Natural killer cell (primary cell): ENCODE data around the gene UBR7. TPM values are rescaled to one million over a fixed set of nuclear protein-coding genes. Genes with fewer than 3 reads are reported as not detected.
"Not testable (repeated sequence)": the region's sequence is repeated elsewhere in the genome, so short reads cannot be mapped to it uniquely, and the experiment has no call there.

ENCODE experiments used
- ATAC-seq, 3 donors: fragments of 150-1000 bp in 2 of 3; fragments of 200-7000 bp in 1 of 3; cut with Tn5 transposase; 1 replicate in 1 of 3; 2 replicates in 2 of 3; pipeline ENCODE4 v1.10.0; 2021; ENCODE audit warnings: mild to moderate bottlenecking in 2 of 3, moderate library complexity in 2 of 3
- DNase-seq, 2 donors: peaks; one replicate each; pipeline versions ENCODE4 v3.0.0 to v3.0.0-alpha.2; 2013 to 2021; ENCODE audit warnings: mixed read lengths in 1 of 2
- H3K27ac ChIP-seq: one replicate; pipeline ENCODE4 v1.5.1; 2013; ENCODE audit warnings: mild to moderate bottlenecking, low read length
- H3K27me3 ChIP-seq: one replicate; pipeline ENCODE4 v1.6.1; 2013; ENCODE audit warnings: low read length; ENCODE audit not compliant: control insufficient read depth, insufficient read depth
- H3K36me3 ChIP-seq: one replicate; pipeline ENCODE4 v1.6.1; 2013; ENCODE audit warnings: low read length; ENCODE audit not compliant: control insufficient read depth, insufficient read depth
- H3K4me1 ChIP-seq: one replicate; pipeline ENCODE4 v1.6.1; 2013; ENCODE audit warnings: low read length; ENCODE audit not compliant: control insufficient read depth, insufficient read depth
- H3K4me3 ChIP-seq: one replicate; pipeline ENCODE4 v1.5.1; 2013; ENCODE audit warnings: low read length
- H3K9me3 ChIP-seq: one replicate; pipeline ENCODE4 v1.6.1; 2013; ENCODE audit warnings: low read length; ENCODE audit not compliant: control insufficient read depth, insufficient read depth
- H3K27ac Mint-ChIP-seq, 2 donors: one replicate each; pipeline ENCODE4 v1.8.0; 2022; ENCODE audit warnings: mild to moderate bottlenecking in 2 of 2, mixed read lengths in 2 of 2, moderate library complexity in 1 of 2
- H3K27me3 Mint-ChIP-seq, 2 donors: one replicate each; pipeline ENCODE4 v1.8.0; 2022; ENCODE audit warnings: low read depth in 2 of 2, mixed read lengths in 2 of 2
- H3K36me3 Mint-ChIP-seq: one replicate; pipeline ENCODE4 v1.8.0; 2022; ENCODE audit warnings: mixed read lengths
- H3K4me1 Mint-ChIP-seq, 2 donors: one replicate each; pipeline ENCODE4 v1.8.0; 2022; ENCODE audit warnings: mixed read lengths in 2 of 2
- H3K4me3 Mint-ChIP-seq: one replicate; pipeline ENCODE4 v1.8.0; 2022; ENCODE audit warnings: mild to moderate bottlenecking, moderate library complexity, mixed read lengths
- H3K9me3 Mint-ChIP-seq, 2 donors: one replicate each; pipeline ENCODE4 v1.8.0; 2022; ENCODE audit warnings: mixed read lengths in 2 of 2
- WGBS: methylation state at CpG from one replicate; pipeline ENCODE4 v1.1.7; 2013; ENCODE audit warnings: missing lambda C conversion rate; ENCODE audit not compliant: insufficient coverage; 5-methylcytosine and 5-hydroxymethylcytosine counted together
- intact Hi-C: fragments of 100-400 bp; cut with micrococcal nuclease; formaldehyde crosslinking; loops from one replicate; pipeline ENCODE4 v1.14.2; 2022
- total RNA-seq, 4 donors: library from RNA; stranded (reverse); fragments of 120-200 nt in 1 of 4; gene quantifications; one replicate each; pipeline versions ENCODE4 v1.2.3 to v1.2.4, GENCODE V29; 2013 to 2022
- TF ChIP-seq, protein P1 (sequence below): fragments of 200-600 bp; IDR thresholded peaks from one replicate; pipeline ENCODE4 v1.8.0; 2022; ENCODE audit warnings: antibody characterized with exemption

Gene UBR7, protein sequence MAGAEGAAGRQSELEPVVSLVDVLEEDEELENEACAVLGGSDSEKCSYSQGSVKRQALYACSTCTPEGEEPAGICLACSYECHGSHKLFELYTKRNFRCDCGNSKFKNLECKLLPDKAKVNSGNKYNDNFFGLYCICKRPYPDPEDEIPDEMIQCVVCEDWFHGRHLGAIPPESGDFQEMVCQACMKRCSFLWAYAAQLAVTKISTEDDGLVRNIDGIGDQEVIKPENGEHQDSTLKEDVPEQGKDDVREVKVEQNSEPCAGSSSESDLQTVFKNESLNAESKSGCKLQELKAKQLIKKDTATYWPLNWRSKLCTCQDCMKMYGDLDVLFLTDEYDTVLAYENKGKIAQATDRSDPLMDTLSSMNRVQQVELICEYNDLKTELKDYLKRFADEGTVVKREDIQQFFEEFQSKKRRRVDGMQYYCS
- total RNA-seq: 10 to 100 TPM; 17.0 to 23.4 (median 18.6) TPM
- total RNA-seq (2013): 23.5 TPM

DNA sequence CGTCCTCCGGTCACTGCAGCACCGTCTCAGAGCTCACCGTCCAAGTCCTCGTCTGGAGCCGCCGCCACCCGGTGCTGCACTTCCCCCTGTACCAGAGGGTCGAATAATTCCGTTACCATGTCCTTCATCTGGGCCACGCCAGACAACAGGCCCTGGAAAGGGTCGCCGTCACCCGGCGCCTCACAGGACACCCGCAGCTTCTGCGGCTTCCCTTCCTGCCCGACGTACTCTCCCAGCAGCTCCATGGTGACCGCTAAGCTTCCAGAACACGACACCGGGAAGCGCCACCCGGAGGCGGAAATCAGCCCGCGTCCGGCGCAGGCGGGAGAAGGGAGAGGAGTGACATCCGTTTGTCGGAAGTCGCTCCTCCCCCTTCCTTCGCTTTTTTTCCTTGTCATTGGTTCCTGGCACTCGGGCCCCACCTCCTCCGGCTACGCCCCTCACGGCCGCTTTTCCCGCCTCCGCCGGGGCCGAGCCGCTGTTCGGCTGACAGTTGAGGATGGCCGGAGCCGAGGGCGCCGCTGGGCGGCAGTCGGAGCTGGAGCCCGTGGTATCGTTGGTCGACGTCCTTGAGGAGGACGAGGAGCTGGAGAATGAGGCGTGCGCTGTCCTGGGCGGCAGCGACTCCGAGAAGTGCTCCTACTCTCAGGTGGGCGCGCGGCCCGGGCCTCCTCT, at the start of gene UBR7, which contains the start of gene GON7:
Gene UBR7, plus strand, starts transcription at position 464 of the 675 bp plus-strand sequence. Its CDS starts 36 bp downstream, at position 500.
Gene GON7, minus strand, starts transcription at position 273 of the 675 bp plus-strand sequence. Its CDS starts 28 bp downstream, at position 245.
- Mint-ChIP-seq H3K27me3 (no peaks in the 10 kb centered on the region), H3K27ac (peak within 1 kb of the TSS; percentile 92 to 93), H3K4me1 (peaks cover 27 to 43% of the 10 kb centered on the region in 2 donors), H3K4me3 (peak within 1 kb of the TSS; percentile 96), H3K9me3 (no peaks in the 10 kb centered on the region), H3K36me3 (no peaks in the 10 kb centered on the region)
- H3K27me3 ChIP-seq: no peaks in the 10 kb centered on the region
- intact Hi-C loops: loop anchor here (1.0 kb wide), 1 partner anchor 22 kb away; the partner anchor contains the start of gene LYSET
- H3K4me3 ChIP-seq: peak within 1 kb of the TSS; percentile 86
- peaks cover 7% of the 10 kb centered on the region for H3K36me3 ChIP-seq
- peaks cover 20% of the 10 kb centered on the region for H3K4me1 ChIP-seq
- TF ChIP-seq, protein P1, sequence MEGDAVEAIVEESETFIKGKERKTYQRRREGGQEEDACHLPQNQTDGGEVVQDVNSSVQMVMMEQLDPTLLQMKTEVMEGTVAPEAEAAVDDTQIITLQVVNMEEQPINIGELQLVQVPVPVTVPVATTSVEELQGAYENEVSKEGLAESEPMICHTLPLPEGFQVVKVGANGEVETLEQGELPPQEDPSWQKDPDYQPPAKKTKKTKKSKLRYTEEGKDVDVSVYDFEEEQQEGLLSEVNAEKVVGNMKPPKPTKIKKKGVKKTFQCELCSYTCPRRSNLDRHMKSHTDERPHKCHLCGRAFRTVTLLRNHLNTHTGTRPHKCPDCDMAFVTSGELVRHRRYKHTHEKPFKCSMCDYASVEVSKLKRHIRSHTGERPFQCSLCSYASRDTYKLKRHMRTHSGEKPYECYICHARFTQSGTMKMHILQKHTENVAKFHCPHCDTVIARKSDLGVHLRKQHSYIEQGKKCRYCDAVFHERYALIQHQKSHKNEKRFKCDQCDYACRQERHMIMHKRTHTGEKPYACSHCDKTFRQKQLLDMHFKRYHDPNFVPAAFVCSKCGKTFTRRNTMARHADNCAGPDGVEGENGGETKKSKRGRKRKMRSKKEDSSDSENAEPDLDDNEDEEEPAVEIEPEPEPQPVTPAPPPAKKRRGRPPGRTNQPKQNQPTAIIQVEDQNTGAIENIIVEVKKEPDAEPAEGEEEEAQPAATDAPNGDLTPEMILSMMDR: peak; percentile 11
- no peaks in the 10 kb centered on the region for H3K9me3 ChIP-seq
- WGBS: under 1% methylated on average over 65 of the region's 65 CpGs
- peak; percentile 95 to 98 (median 96) for ATAC-seq
- peak within 1 kb of the TSS; percentile 69 for H3K27ac ChIP-seq
- DNase-seq: peak; percentile 79 to 95

DNA sequence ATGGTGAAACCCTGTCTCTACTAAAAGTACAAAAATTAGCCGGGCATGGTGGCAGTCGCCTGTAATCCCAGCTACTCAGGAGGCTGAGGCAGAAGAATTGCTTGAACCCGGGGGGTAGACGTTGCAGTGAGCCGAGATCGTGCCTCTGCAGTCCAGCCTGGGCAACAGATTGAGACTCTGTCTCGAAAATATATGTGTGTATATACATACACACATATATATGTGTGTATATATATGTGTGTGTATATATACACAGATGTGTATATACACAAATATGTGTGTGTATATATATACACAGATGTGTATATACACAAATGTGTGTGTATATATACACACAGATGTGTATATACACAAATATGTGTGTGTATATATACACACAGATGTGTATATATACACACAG, 48.7 kb upstream of the UBR7 start:
- H3K36me3 ChIP-seq, ATAC-seq, DNase-seq, H3K9me3 Mint-ChIP-seq, intact Hi-C loops, H3K27me3 Mint-ChIP-seq, H3K27ac ChIP-seq, H3K27ac Mint-ChIP-seq, H3K4me1 ChIP-seq, H3K4me3 ChIP-seq, H3K4me3 Mint-ChIP-seq, H3K27me3 ChIP-seq, H3K36me3 Mint-ChIP-seq, H3K9me3 ChIP-seq, H3K4me1 Mint-ChIP-seq: not testable (repeated sequence)
- WGBS: 94% methylated on average over 6 of the region's 7 CpGs

DNA sequence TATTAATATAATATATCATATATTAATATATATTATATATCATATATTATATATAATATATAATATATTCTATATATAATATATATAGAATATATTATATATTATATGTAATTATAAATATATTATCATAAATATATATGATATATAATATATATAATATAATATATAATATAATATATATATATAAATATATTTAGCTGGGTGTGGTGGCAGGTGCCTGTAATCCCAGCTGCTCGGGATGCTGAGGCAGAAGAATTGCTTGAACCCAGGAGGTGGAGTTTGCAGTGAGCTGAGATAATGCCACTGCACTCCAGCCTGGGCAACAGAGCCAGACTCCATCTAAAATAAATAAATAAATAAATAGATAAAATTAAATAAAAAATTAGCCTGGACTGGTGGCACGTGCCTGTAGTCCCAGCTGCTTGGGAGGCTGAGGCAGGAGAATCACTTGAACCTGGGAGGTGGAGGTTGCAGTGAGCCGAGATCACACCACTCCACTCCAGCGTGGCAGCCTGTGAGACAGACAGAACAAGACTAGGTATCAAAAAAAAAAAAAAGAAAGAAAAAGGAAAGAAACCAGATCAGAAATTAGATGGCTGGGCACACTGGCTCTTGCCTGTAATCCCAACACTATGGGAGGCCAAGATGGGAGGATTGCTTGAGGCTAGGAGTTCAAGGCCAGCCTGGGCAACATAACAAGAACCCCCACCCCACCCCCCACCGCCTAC, 47.3 kb upstream of the UBR7 start:
- H3K36me3 Mint-ChIP-seq, H3K4me1 ChIP-seq, H3K27me3 Mint-ChIP-seq, intact Hi-C loops, H3K9me3 ChIP-seq, H3K9me3 Mint-ChIP-seq, H3K27me3 ChIP-seq, H3K36me3 ChIP-seq, H3K4me1 Mint-ChIP-seq, H3K27ac ChIP-seq, H3K4me3 Mint-ChIP-seq, DNase-seq, H3K27ac Mint-ChIP-seq, H3K4me3 ChIP-seq: not testable (repeated sequence)
- ATAC-seq: peak in 1 of 3 donors; percentile 21
- WGBS: 82% methylated on average over 3 of the region's 5 CpGs

DNA sequence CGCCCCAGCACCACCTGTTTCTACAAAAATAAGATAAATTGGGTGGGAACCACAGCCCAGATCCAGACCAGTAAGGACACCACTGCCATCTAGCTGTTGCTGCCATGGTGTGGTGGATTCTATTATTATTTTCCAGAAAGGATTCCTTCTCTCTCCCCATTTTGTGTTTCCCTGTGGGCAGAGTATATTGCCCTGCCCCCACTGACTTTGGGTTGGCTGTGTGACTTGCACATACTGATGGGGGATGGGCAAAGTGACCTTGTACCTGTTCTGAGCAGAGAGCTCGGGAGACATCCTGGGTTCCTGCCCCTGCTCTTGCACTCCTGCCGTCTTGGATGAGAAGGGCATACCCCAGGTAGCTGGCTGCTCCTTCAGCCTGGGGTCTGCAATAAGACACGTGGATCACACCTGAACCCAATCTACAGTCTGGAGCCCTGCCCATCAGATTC, 46.7 kb upstream of the UBR7 start:
- intact Hi-C loops: no loop called here
- no peaks in the 10 kb centered on the region for H3K9me3 ChIP-seq
- no peak overlapping the region for H3K27ac ChIP-seq
- TF ChIP-seq, protein P1: no peak
- H3K4me3 ChIP-seq: no peak overlapping the region
- H3K27me3 Mint-ChIP-seq: no peaks in the 10 kb centered on the region
- H3K36me3 Mint-ChIP-seq: no peaks in the 10 kb centered on the region
- H3K27me3 ChIP-seq: no peaks in the 10 kb centered on the region
- no peaks in the 10 kb centered on the region for H3K4me1 ChIP-seq
- H3K4me1 Mint-ChIP-seq: no peaks in the 10 kb centered on the region
- H3K36me3 ChIP-seq: no peaks in the 10 kb centered on the region
- H3K27ac Mint-ChIP-seq: no peak overlapping the region
- 75% methylated on average over 3 of the region's 4 CpGs for WGBS
- ATAC-seq (peak in 1 of 3 donors; percentile 41), DNase-seq (peak in 1 of 2 donors; percentile 15)
- no peaks in the 10 kb centered on the region for H3K9me3 Mint-ChIP-seq
- no peak overlapping the region for H3K4me3 Mint-ChIP-seq
